ENCODE measurements around the gene GYPC. TPM values are rescaled to one million over a fixed set of nuclear protein-coding genes. Genes with fewer than 3 reads are reported as not detected.

GYPC gene
- total RNA-seq, 2 experiments from 2014 or later, result 148 to 157 TPM

DNA sequence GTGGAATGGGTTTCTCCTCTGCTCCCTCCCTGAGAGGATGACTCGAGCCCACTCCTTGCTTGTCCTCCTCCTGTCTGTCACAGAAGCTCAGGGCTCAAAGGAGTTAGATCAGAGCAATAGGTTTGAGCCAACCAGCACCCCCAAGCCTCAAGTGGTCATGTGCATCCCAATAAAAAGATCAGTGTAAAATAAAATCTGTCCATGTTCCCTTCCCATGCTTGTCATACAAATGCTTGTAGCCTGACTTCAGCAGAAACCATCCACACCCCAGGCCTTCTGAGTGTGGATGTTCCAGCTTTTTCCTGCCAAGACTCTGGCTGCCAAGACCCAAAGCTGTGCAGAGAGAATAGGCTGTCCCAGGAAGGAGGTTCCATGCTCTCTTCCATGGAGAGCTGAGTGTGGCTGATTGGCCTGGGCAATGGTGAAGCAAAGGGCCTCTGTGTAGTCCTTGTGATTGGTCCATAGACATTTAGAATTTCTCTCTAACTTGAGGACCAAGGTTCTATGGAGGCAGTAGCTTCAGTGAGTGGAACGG lies 67.4 kb downstream of the GYPC start:
- H3K4me3 ChIP-seq (ENCODE audit: low read length), result no peak overlapping the region
- peaks cover 4 to 18% of the 10 kb centered on the region in 2 experiments for H3K9me3 ChIP-seq (ENCODE audit: control insufficient read depth in 1 of 2, insufficient read depth in 1 of 2, low read length in 2 of 2)
- H3K27ac Mint-ChIP-seq, result no peak overlapping the region
- ATAC-seq (ENCODE audit: poor library complexity), result no peak
- H3K36me3 Mint-ChIP-seq (ENCODE audit: low read depth), result peaks cover 5% of the 10 kb centered on the region
- peaks cover 10% of the 10 kb centered on the region for H3K9me3 Mint-ChIP-seq
- no peak overlapping the region for H3K27ac ChIP-seq (ENCODE audit: low read depth in 1 of 2, low read length in 2 of 2)
- H3K4me1 Mint-ChIP-seq (ENCODE audit: low read depth), result no peaks in the 10 kb centered on the region
- no peak for DNase-seq
- ChIA-PET CTCF (no interaction called here), POLR2A (no interaction called here)
- H3K36me3 ChIP-seq (ENCODE audit: insufficient read depth, low read length), result no peaks in the 10 kb centered on the region
- no peak overlapping the region for H3K4me3 Mint-ChIP-seq
- intact Hi-C loops (cut with DNase I, micrococcal nuclease), result no loop called here
- no peaks in the 10 kb centered on the region for H3K27me3 Mint-ChIP-seq
- TF ChIP-seq CTCF (IDR thresholded peaks at IDR 0.05), result no peak
- no peaks in the 10 kb centered on the region for H3K4me1 ChIP-seq (ENCODE audit: insufficient read depth, low read length)
- no peaks in the 10 kb centered on the region for H3K27me3 ChIP-seq (ENCODE audit: control insufficient read depth in 1 of 2, insufficient read depth in 2 of 2, low read length in 2 of 2)

DNA sequence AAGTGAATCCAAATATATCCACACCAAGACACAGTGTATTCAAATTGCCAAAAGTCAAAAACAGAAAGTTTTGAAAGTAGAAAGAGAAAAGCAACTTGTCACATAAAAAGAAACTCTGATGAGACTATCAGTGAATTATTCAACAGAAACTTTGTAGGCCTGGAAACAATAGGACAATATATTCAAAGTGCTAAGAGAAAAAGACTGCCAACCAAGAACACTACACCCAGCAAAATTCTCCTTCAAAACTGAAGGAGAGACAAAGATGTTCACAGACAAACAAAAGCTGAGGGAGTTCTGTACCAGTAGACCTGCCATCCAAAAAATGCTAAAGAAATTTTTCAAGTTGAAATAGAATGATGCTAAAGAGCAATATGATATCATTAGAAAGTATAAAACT lies 69.6 kb downstream of the GYPC start:
- Histone ChIP-seq H3K36me3 (ENCODE audit: insufficient read depth, low read length) (no peaks in the 10 kb centered on the region), H3K27me3 (ENCODE audit: control insufficient read depth in 1 of 2, insufficient read depth in 2 of 2, low read length in 2 of 2) (no peaks in the 10 kb centered on the region), H3K4me3 (ENCODE audit: low read length) (no peak overlapping the region), H3K9me3 (ENCODE audit: control insufficient read depth in 1 of 2, insufficient read depth in 1 of 2, low read length in 2 of 2) (peaks cover 1 to 18% of the 10 kb centered on the region in 2 experiments), H3K4me1 (ENCODE audit: insufficient read depth, low read length) (no peaks in the 10 kb centered on the region), H3K27ac (ENCODE audit: low read depth in 1 of 2, low read length in 2 of 2) (no peak overlapping the region)
- Mint-ChIP-seq H3K4me3 (no peak overlapping the region), H3K27ac (no peak overlapping the region), H3K27me3 (no peaks in the 10 kb centered on the region), H3K4me1 (ENCODE audit: low read depth) (no peaks in the 10 kb centered on the region), H3K9me3 (peaks cover 10% of the 10 kb centered on the region), H3K36me3 (ENCODE audit: low read depth) (peaks cover 5% of the 10 kb centered on the region)
- DNase-seq (no peak), ATAC-seq (ENCODE audit: poor library complexity) (no peak)
- ChIA-PET CTCF (no interaction called here), POLR2A (no interaction called here)
- TF ChIP-seq CTCF (IDR thresholded peaks at IDR 0.05), result no peak
- intact Hi-C loops (cut with DNase I, micrococcal nuclease), result no loop called here

DNA sequence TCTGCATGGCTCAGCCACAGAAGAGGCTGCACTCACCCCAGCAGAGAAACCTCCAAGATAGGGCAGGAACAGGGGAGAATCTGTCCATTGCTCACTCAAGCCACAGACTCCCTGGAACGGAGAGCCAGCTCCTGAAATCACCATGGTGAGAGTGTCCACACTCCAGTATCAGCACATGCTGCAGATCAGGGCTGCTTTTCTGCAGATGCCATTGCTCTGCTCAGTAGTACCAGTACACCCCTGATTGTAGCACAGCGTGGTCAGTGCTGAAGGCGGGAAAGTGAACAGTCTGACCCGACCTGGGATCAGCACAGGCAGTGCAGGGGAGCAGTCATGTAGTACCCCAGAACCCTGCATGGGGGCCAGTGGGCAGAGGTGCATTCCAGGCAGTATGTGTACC lies 73.9 kb downstream of the GYPC start:
- POLR2A ChIA-PET, result interaction anchor here (0.5 kb wide), 1 partner anchor 267 kb away, joined by 3 read pairs; no protein-coding TSS in a partner anchor
- Mint-ChIP-seq H3K27ac (no peak overlapping the region), H3K4me3 (no peak overlapping the region), H3K27me3 (no peaks in the 10 kb centered on the region), H3K4me1 (ENCODE audit: low read depth) (no peaks in the 10 kb centered on the region), H3K36me3 (ENCODE audit: low read depth) (peaks cover 5% of the 10 kb centered on the region), H3K9me3 (peaks cover 10% of the 10 kb centered on the region)
- no peaks in the 10 kb centered on the region for H3K4me1 ChIP-seq (ENCODE audit: insufficient read depth, low read length)
- no peak for DNase-seq
- CTCF ChIA-PET, result no interaction called here
- H3K36me3 ChIP-seq (ENCODE audit: insufficient read depth, low read length), result no peaks in the 10 kb centered on the region
- no peak for TF ChIP-seq CTCF (IDR thresholded peaks at IDR 0.05)
- H3K27me3 ChIP-seq (ENCODE audit: control insufficient read depth in 1 of 2, insufficient read depth in 2 of 2, low read length in 2 of 2), result no peaks in the 10 kb centered on the region
- H3K4me3 ChIP-seq (ENCODE audit: low read length), result no peak overlapping the region
- no peak overlapping the region for H3K27ac ChIP-seq (ENCODE audit: low read depth in 1 of 2, low read length in 2 of 2)
- no peak for ATAC-seq (ENCODE audit: poor library complexity)
- intact Hi-C loops (cut with DNase I, micrococcal nuclease), result no loop called here
- H3K9me3 ChIP-seq (ENCODE audit: control insufficient read depth in 1 of 2, insufficient read depth in 1 of 2, low read length in 2 of 2), result peaks cover 0 to 13% of the 10 kb centered on the region in 2 experiments

Measured in CD4-positive, alpha-beta T cell (primary cell).